ENCODE measurements around the gene CD22.

The CD22 gene

GRCh38 chr19:35392742-35393715 lies 64.0 kb downstream of the CD22 start:
- no peak for DNase-seq

- no peak for DNase-seq
Observed at GRCh38 chr19:35395382-35396199, 66.6 kb downstream of the CD22 start.

GRCh38 chr19:35396240-35396885 lies 67.4 kb downstream of the CD22 start:
- no peak for DNase-seq

Data from activated effector memory CD4-positive, alpha-beta T cell treated with anti-CD3 and anti-CD28 coated beads, Interleukin-2, amount 50 U/mL, for 16 hours (primary cell).